Thyroid gland (tissue), 4 donors: ENCODE results near the gene ADGRG6.

Source experiments
- POLR2A ChIP-seq, 2 donors: fragments of 450-650 bp; IDR thresholded peaks; one replicate each; pipeline ENCODE4 v1.6.1; 2017; ENCODE audit warnings: antibody characterized with exemption in 2 of 2, mild to moderate bottlenecking in 2 of 2, moderate library complexity in 1 of 2
- TF ChIP-seq, protein P1 (sequence below), 6 experiments: fragments of 200-600 bp in 3 of 6; fragments of 450-650 bp in 3 of 6; sonication (generic) in 3 of 6; IDR thresholded peaks; one replicate each; pipeline ENCODE4 v1.5.1; 2016 to 2019; ENCODE audit warnings: antibody characterized with exemption in 6 of 6, mild to moderate bottlenecking in 2 of 6, inconsistent platforms in 1 of 6, moderate library complexity in 1 of 6

DNA sequence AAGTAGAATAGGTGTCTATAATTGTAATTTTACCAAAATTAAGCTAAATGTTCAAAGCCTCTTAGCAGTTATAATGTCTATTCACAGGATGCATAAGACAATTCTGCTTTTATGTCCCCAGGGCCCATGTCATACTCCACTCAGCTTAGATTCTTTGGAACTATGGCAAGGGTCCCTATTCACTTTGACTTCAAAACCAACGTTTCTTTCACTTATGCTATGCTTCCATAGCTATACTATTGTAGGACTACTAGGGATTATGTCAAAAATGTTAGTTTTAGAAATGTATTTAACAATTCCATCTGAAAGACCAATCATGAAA lies 15.8 kb upstream of the ADGRG6 start:
- TF ChIP-seq, protein P1, sequence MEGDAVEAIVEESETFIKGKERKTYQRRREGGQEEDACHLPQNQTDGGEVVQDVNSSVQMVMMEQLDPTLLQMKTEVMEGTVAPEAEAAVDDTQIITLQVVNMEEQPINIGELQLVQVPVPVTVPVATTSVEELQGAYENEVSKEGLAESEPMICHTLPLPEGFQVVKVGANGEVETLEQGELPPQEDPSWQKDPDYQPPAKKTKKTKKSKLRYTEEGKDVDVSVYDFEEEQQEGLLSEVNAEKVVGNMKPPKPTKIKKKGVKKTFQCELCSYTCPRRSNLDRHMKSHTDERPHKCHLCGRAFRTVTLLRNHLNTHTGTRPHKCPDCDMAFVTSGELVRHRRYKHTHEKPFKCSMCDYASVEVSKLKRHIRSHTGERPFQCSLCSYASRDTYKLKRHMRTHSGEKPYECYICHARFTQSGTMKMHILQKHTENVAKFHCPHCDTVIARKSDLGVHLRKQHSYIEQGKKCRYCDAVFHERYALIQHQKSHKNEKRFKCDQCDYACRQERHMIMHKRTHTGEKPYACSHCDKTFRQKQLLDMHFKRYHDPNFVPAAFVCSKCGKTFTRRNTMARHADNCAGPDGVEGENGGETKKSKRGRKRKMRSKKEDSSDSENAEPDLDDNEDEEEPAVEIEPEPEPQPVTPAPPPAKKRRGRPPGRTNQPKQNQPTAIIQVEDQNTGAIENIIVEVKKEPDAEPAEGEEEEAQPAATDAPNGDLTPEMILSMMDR (IDR thresholded peaks at IDR 0.05): no peak
- TF ChIP-seq POLR2A (IDR thresholded peaks at IDR 0.05): no peak
